H9 (cell line): ENCODE results near the gene C17orf75. TPM values are rescaled to one million over a fixed set of nuclear protein-coding genes. Genes with fewer than 3 reads are reported as not detected.

Source experiments
- DNase-seq: peaks from one replicate; pipeline ENCODE4 v3.0.0-alpha.2; 2017
- H2AFZ ChIP-seq: one replicate; pipeline ENCODE4 v1.6.1; 2013; ENCODE audit warnings: mild to moderate bottlenecking, low read length, control low read depth, moderate library complexity
- H2AK5ac ChIP-seq: 2 replicates; pipeline ENCODE4 v1.6.1; 2013; ENCODE audit warnings: low read length, control low read depth, mixed read lengths; ENCODE audit not compliant: insufficient read length
- H2BK120ac ChIP-seq: one replicate; pipeline ENCODE4 v1.6.1; 2013; ENCODE audit warnings: low read depth, mild to moderate bottlenecking, low read length, control low read depth, inconsistent platforms; ENCODE audit not compliant: poor library complexity, severe bottlenecking
- H2BK12ac ChIP-seq: 2 replicates; pipeline ENCODE4 v1.6.1; 2013; ENCODE audit warnings: low read length, control low read depth, mixed read lengths, low read depth; ENCODE audit not compliant: insufficient read length
- H2BK15ac ChIP-seq: 2 replicates; pipeline ENCODE4 v1.6.1; 2013; ENCODE audit warnings: low read depth, low read length, control low read depth
- H2BK20ac ChIP-seq: one replicate; pipeline ENCODE4 v1.6.1; 2013; ENCODE audit warnings: low read depth, mild to moderate bottlenecking, low read length, control low read depth, inconsistent platforms; ENCODE audit not compliant: poor library complexity, severe bottlenecking
- H2BK5ac ChIP-seq: 2 replicates; pipeline ENCODE4 v1.6.1; 2013; ENCODE audit warnings: low read length, control low read depth, mixed read lengths; ENCODE audit not compliant: insufficient read length
- H3K14ac ChIP-seq: 2 replicates; pipeline ENCODE4 v1.6.1; 2013; ENCODE audit warnings: low read length, control low read depth; ENCODE audit not compliant: insufficient read depth
- H3K18ac ChIP-seq: 2 replicates; pipeline ENCODE4 v1.6.1; 2013; ENCODE audit warnings: low read depth, mild to moderate bottlenecking, mixed read lengths, low read length, control low read depth; ENCODE audit not compliant: insufficient read length
- H3K23ac ChIP-seq: 2 replicates; pipeline ENCODE4 v1.6.1; 2013; ENCODE audit warnings: low read length, control low read depth, mixed read lengths, low read depth; ENCODE audit not compliant: insufficient read length
- H3K23me2 ChIP-seq: 2 replicates; pipeline ENCODE4 v1.6.1; 2013; ENCODE audit warnings: low read depth, mild to moderate bottlenecking, mixed read lengths, low read length, control low read depth; ENCODE audit not compliant: insufficient read length, poor library complexity, severe bottlenecking
- H3K27ac ChIP-seq: 2 replicates; pipeline ENCODE4 v1.5.1; 2013; ENCODE audit warnings: low read length, control low read depth, mixed read lengths, low read depth; ENCODE audit not compliant: insufficient read length
- H3K27me3 ChIP-seq: 2 replicates; pipeline ENCODE4 v1.6.1; 2013; ENCODE audit warnings: low read length, control low read depth, inconsistent platforms; ENCODE audit not compliant: insufficient read depth
- H3K4ac ChIP-seq: 2 replicates; pipeline ENCODE4 v1.6.1; 2013; ENCODE audit warnings: low read depth, mild to moderate bottlenecking, control low read depth, inconsistent platforms, low read length, moderate library complexity
- H3K4me1 ChIP-seq: 2 replicates; pipeline ENCODE4 v1.6.1; 2013; ENCODE audit warnings: low read length, control low read depth, inconsistent platforms; ENCODE audit not compliant: insufficient read depth
- H3K4me2 ChIP-seq: 2 replicates; pipeline ENCODE4 v1.6.1; 2013; ENCODE audit warnings: low read length, control low read depth, mixed read lengths; ENCODE audit not compliant: insufficient read length, insufficient read depth
- H3K56ac ChIP-seq: 2 replicates; pipeline ENCODE4 v1.6.1; 2013; ENCODE audit warnings: low read depth, mild to moderate bottlenecking, mixed read lengths, low read length, control low read depth; ENCODE audit not compliant: insufficient read length
- H3K79me1 ChIP-seq: 2 replicates; pipeline ENCODE4 v1.6.1; 2013; ENCODE audit warnings: low read depth, mild to moderate bottlenecking, moderate library complexity, low read length, control low read depth, inconsistent platforms; ENCODE audit not compliant: insufficient read depth, poor library complexity, severe bottlenecking
- H3K79me2 ChIP-seq: 2 replicates; pipeline ENCODE4 v1.6.1; 2013; ENCODE audit warnings: low read length, control low read depth, inconsistent platforms; ENCODE audit not compliant: insufficient read depth
- H3K9ac ChIP-seq: 2 replicates; pipeline ENCODE4 v1.6.1; 2013; ENCODE audit warnings: low read length, control low read depth, mixed read lengths; ENCODE audit not compliant: insufficient read length; ENCODE audit errors: extremely low read depth
- H3K9me3 ChIP-seq: one replicate; pipeline ENCODE4 v1.6.1; 2013; ENCODE audit warnings: low read depth, low read length, inconsistent platforms; ENCODE audit not compliant: control insufficient read depth
- H3T11ph ChIP-seq: one replicate; pipeline ENCODE4 v1.6.1; 2013; ENCODE audit warnings: mild to moderate bottlenecking, low read length, control low read depth, inconsistent platforms
- H4K20me1 ChIP-seq: one replicate; pipeline ENCODE4 v1.6.1; 2013; ENCODE audit not compliant: control insufficient read depth, insufficient read length, insufficient read depth
- H4K5ac ChIP-seq: 2 replicates; pipeline ENCODE4 v1.6.1; 2013; ENCODE audit warnings: low read depth, mild to moderate bottlenecking, mixed read lengths, low read length, control low read depth; ENCODE audit not compliant: insufficient read length
- H4K8ac ChIP-seq: replicated peaks from 2 replicates; pipeline ENCODE4 v1.6.1; 2013; ENCODE audit warnings: low read length, control low read depth, mixed read lengths, low read depth; ENCODE audit not compliant: insufficient read length
- H4K91ac ChIP-seq: 2 replicates; pipeline ENCODE4 v1.6.1; 2013; ENCODE audit warnings: low read depth, mild to moderate bottlenecking, moderate library complexity, mixed read lengths, low read length, control low read depth; ENCODE audit not compliant: insufficient read length
- H3K27ac Mint-ChIP-seq, 3 experiments: 2 replicates in 2 of 3; 3 replicates in 1 of 3; pipeline ENCODE4 v1.8.0; 2020 to 2021; ENCODE audit warnings: mixed read lengths in 3 of 3, mild to moderate bottlenecking in 1 of 3, moderate library complexity in 1 of 3
- H3K27me3 Mint-ChIP-seq: 2 replicates; pipeline ENCODE4 v1.8.0; 2021; ENCODE audit warnings: low read depth, mild to moderate bottlenecking, moderate library complexity, mixed read lengths
- H3K36me3 Mint-ChIP-seq, 3 experiments: 2 replicates in 2 of 3; 3 replicates in 1 of 3; pipeline ENCODE4 v1.8.0; 2020 to 2021; ENCODE audit warnings: low read depth in 3 of 3, mixed read lengths in 3 of 3; ENCODE audit not compliant: insufficient read depth in 1 of 3
- H3K4me1 Mint-ChIP-seq, 2 experiments: 2 replicates each; pipeline ENCODE4 v1.8.0; 2020; ENCODE audit warnings: mixed read lengths in 2 of 2
- H3K4me3 Mint-ChIP-seq, 2 experiments: 2 replicates in 1 of 2; 3 replicates in 1 of 2; pipeline ENCODE4 v1.8.0; 2020 to 2021; ENCODE audit warnings: mild to moderate bottlenecking in 2 of 2, mixed read lengths in 2 of 2, moderate library complexity in 1 of 2
- H3K9me3 Mint-ChIP-seq, 2 experiments: 2 replicates in 1 of 2; 3 replicates in 1 of 2; pipeline ENCODE4 v1.8.0; 2020; ENCODE audit warnings: mild to moderate bottlenecking in 2 of 2, mixed read lengths in 2 of 2, moderate library complexity in 1 of 2
- CTCF ChIP-seq: fragments of 200-600 bp; sonication (generic); conservative IDR thresholded peaks from 3 replicates; pipeline ENCODE4 v1.8.0; 2021; ENCODE audit warnings: antibody characterized with exemption, mild to moderate bottlenecking
- WGBS: extraction: QIAGEN DNeasy Blood & Tissue Kit; methylation state at CpG from one replicate; pipeline ENCODE4 v1.1.7; 2013; ENCODE audit warnings: missing lambda C conversion rate, low lambda C conversion rate, mixed read lengths; ENCODE audit not compliant: insufficient read length; ENCODE audit errors: extremely low coverage; 5-methylcytosine and 5-hydroxymethylcytosine counted together
- total RNA-seq: library from RNA; stranded (reverse); gene quantifications from 2 replicates; pipeline ENCODE4 v1.2.1, GENCODE V29; 2021

Gene C17orf75
- total RNA-seq, 1 experiment from 2014 or later: 40.4 TPM

GRCh38 chr17:32348483-32348800 lies 6.5 kb upstream of the C17orf75 start:
- H3K23ac ChIP-seq: no peak overlapping the region
- no peak overlapping the region for H3K27ac Mint-ChIP-seq
- H3K79me2 ChIP-seq: peaks cover 29% of the 10 kb centered on the region
- no peak for TF ChIP-seq CTCF
- no peak overlapping the region for H3T11ph ChIP-seq
- no CpG with 5 or more reads among the region's 2 CpGs for WGBS
- H3K18ac ChIP-seq: no peak overlapping the region
- no peak overlapping the region for H2BK15ac ChIP-seq
- no peak overlapping the region for H3K14ac ChIP-seq
- no peak overlapping the region for H3K27ac ChIP-seq
- no peaks in the 10 kb centered on the region for H3K9me3 ChIP-seq
- peaks cover 2 to 6% of the 10 kb centered on the region in 2 experiments; a peak in 3 of 5 replicates for H3K9me3 Mint-ChIP-seq
- H3K9ac ChIP-seq: no peak overlapping the region
- H3K36me3 Mint-ChIP-seq: peaks cover 23 to 33% (median 31%) of the 10 kb centered on the region in 3 experiments
- H3K4me3 Mint-ChIP-seq: peak overlapping the region; percentile 99; a peak in 4 of 5 replicates
- DNase-seq: no peak
- H2BK20ac ChIP-seq: no peak overlapping the region
- no peak overlapping the region for H2AK5ac ChIP-seq
- no peak overlapping the region for H2BK12ac ChIP-seq
- H3K4me1 Mint-ChIP-seq: peaks cover 13 to 20% of the 10 kb centered on the region in 2 experiments
- H3K4me1 ChIP-seq: no peaks in the 10 kb centered on the region
- peaks cover 5% of the 10 kb centered on the region for H3K23me2 ChIP-seq
- H4K5ac ChIP-seq: no peak overlapping the region
- H4K8ac ChIP-seq: no peak overlapping the region
- H3K4me2 ChIP-seq: peak overlapping the region; percentile 73
- H2AFZ ChIP-seq: no peak overlapping the region
- no peaks in the 10 kb centered on the region; the same call in 1 of the 2 replicates for H3K27me3 Mint-ChIP-seq
- H3K79me1 ChIP-seq: no peaks in the 10 kb centered on the region
- no peak overlapping the region for H4K91ac ChIP-seq
- H2BK5ac ChIP-seq: no peak overlapping the region
- H3K27me3 ChIP-seq: no peaks in the 10 kb centered on the region
- no peak overlapping the region for H3K4ac ChIP-seq
- H3K56ac ChIP-seq: no peak overlapping the region
- no peak overlapping the region for H2BK120ac ChIP-seq
- no peaks in the 10 kb centered on the region for H4K20me1 ChIP-seq
